ENCODE measurements around the gene MPST. TPM values are rescaled to one million over a fixed set of nuclear protein-coding genes. Genes with fewer than 3 reads are reported as not detected.

The MPST gene
- total RNA-seq, 5 donors from 2014 or later (not counting 1 experiment from before 2014, with no cell fraction given), result 2.4 to 10.7 (median 7.1) TPM

DNA sequence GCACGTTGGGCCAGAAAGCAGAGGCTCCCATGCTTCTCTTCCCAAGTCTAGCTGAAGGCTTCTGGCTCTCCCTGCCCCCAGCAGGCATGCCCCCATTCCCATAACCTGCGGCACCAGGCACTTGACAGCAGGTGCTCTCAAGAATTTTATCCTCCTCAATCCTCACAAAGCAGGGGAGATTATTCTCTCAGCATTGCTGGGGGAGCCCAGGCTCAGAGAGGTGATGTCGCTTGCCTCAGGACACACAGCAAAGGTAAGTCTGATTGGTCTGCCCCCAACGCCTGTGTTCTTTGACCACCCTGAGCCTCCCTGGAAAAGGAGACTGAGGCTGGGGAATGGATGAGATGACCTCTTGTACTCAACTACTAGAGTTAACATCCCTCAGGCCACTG is 5.1 kb upstream of the MPST start:
- no peak overlapping the region for H3K27ac Mint-ChIP-seq
- no peaks in the 10 kb centered on the region for H3K36me3 ChIP-seq (ENCODE audit: control insufficient read depth in 2 of 2, extremely low read depth in 1 of 2, insufficient read depth in 1 of 2, low read length in 1 of 2)
- DNase-seq (no peak), ATAC-seq (replicated peaks in 1 of 4) (no peak)
- no peak overlapping the region for H3K4me3 ChIP-seq (ENCODE audit: control insufficient read depth in 1 of 2, extremely low read depth in 1 of 2, low read length in 1 of 2)
- ChIA-PET CTCF (no interaction called here), POLR2A (no interaction called here)
- no peaks in the 10 kb centered on the region for H3K9me3 Mint-ChIP-seq
- H3K4me1 ChIP-seq (ENCODE audit: control insufficient read depth in 1 of 2, extremely low read depth in 1 of 2, insufficient read depth in 2 of 2, low read length in 2 of 2), result peaks cover 0 to 8% of the 10 kb centered on the region in 2 experiments
- peaks cover 1 to 3% of the 10 kb centered on the region in 2 donors for H3K27me3 Mint-ChIP-seq
- H3K27me3 ChIP-seq (replicated peaks in 1 of 2; ENCODE audit: control insufficient read depth in 2 of 2, extremely low read depth in 1 of 2, insufficient read depth in 2 of 2, low read length in 1 of 2), result peaks cover 0 to 19% of the 10 kb centered on the region in 2 experiments
- H3K36me3 Mint-ChIP-seq, result no peaks in the 10 kb centered on the region
- no peak overlapping the region for H3K4me3 Mint-ChIP-seq
- H3K27ac ChIP-seq (ENCODE audit: low read length), result no peak overlapping the region
- H3K4me1 Mint-ChIP-seq, result peaks cover 2 to 4% (median 3%) of the 10 kb centered on the region in 3 donors
- 74% methylated on average over 3 of the region's 4 CpGs for WGBS (ENCODE audit: insufficient coverage)
- H3K9me3 ChIP-seq, result no peaks in the 10 kb centered on the region

- H3K36me3 ChIP-seq (ENCODE audit: control insufficient read depth in 2 of 2, extremely low read depth in 1 of 2, insufficient read depth in 1 of 2, low read length in 1 of 2), result no peaks in the 10 kb centered on the region
- H3K4me1 Mint-ChIP-seq, result peaks cover 4 to 5% (median 5%) of the 10 kb centered on the region in 3 donors
- H3K27ac ChIP-seq (ENCODE audit: low read length), result no peak overlapping the region
- H3K27ac Mint-ChIP-seq, result no peak overlapping the region
- no peak for DNase-seq
- H3K4me3 ChIP-seq (ENCODE audit: control insufficient read depth in 1 of 2, extremely low read depth in 1 of 2, low read length in 1 of 2), result no peak overlapping the region
- POLR2A ChIA-PET, result no interaction called here
- no peaks in the 10 kb centered on the region for H3K9me3 ChIP-seq
- WGBS (ENCODE audit: insufficient coverage), result 98% methylated on average over 9 of the region's 12 CpGs
- H3K9me3 Mint-ChIP-seq, result no peaks in the 10 kb centered on the region
- H3K27me3 ChIP-seq (replicated peaks in 1 of 2; ENCODE audit: control insufficient read depth in 2 of 2, extremely low read depth in 1 of 2, insufficient read depth in 2 of 2, low read length in 1 of 2), result peaks cover 0 to 19% of the 10 kb centered on the region in 2 experiments
- ATAC-seq (replicated peaks in 1 of 4), result no peak
- H3K4me1 ChIP-seq (ENCODE audit: control insufficient read depth in 1 of 2, extremely low read depth in 1 of 2, insufficient read depth in 2 of 2, low read length in 2 of 2), result peaks cover 0 to 10% of the 10 kb centered on the region in 2 experiments
- CTCF ChIA-PET, result no interaction called here
- H3K36me3 Mint-ChIP-seq, result no peaks in the 10 kb centered on the region
- H3K4me3 Mint-ChIP-seq, result no peak overlapping the region
- H3K27me3 Mint-ChIP-seq, result peaks cover 0 to 4% of the 10 kb centered on the region in 2 donors
These were observed 4.5 kb upstream of the MPST start for GRCh38 chr22:37014835-37015586.

DNA sequence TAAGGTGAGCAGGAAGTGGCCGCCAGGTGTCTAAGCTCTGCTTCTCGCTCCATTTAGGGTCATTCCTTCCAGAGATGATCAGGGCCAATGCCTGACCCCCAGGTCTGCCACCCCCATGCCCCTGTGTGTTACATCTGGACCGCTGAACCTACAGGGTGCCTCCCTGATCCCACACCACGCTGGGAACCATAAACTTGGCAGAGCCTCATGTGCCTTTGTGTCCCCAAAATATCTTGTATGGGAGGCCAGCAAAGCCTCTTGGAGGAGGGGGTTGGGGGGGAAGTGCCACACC is 4.0 kb upstream of the MPST start:
- no peaks in the 10 kb centered on the region for H3K9me3 ChIP-seq
- H3K4me1 ChIP-seq (ENCODE audit: control insufficient read depth in 1 of 2, extremely low read depth in 1 of 2, insufficient read depth in 2 of 2, low read length in 2 of 2), result peaks cover 0 to 16% of the 10 kb centered on the region in 2 experiments
- no peaks in the 10 kb centered on the region for H3K9me3 Mint-ChIP-seq
- no peaks in the 10 kb centered on the region for H3K36me3 Mint-ChIP-seq
- peaks cover 0 to 19% of the 10 kb centered on the region in 2 experiments for H3K27me3 ChIP-seq (replicated peaks in 1 of 2; ENCODE audit: control insufficient read depth in 2 of 2, extremely low read depth in 1 of 2, insufficient read depth in 2 of 2, low read length in 1 of 2)
- peaks cover 4 to 10% (median 6%) of the 10 kb centered on the region in 3 donors for H3K4me1 Mint-ChIP-seq
- no peak overlapping the region for H3K4me3 Mint-ChIP-seq
- H3K27ac Mint-ChIP-seq, result no peak overlapping the region
- H3K4me3 ChIP-seq (ENCODE audit: control insufficient read depth in 1 of 2, extremely low read depth in 1 of 2, low read length in 1 of 2), result no peak overlapping the region
- no peaks in the 10 kb centered on the region for H3K36me3 ChIP-seq (ENCODE audit: control insufficient read depth in 2 of 2, extremely low read depth in 1 of 2, insufficient read depth in 1 of 2, low read length in 1 of 2)
- CTCF ChIA-PET, result no interaction called here
- POLR2A ChIA-PET, result no interaction called here
- WGBS (ENCODE audit: insufficient coverage), result 82% methylated on average over 3 of the region's 4 CpGs
- no peak for DNase-seq
- no peak for ATAC-seq (replicated peaks in 1 of 4)
- H3K27ac ChIP-seq (ENCODE audit: low read length), result no peak overlapping the region
- peaks cover 0 to 6% of the 10 kb centered on the region in 2 donors for H3K27me3 Mint-ChIP-seq

DNA sequence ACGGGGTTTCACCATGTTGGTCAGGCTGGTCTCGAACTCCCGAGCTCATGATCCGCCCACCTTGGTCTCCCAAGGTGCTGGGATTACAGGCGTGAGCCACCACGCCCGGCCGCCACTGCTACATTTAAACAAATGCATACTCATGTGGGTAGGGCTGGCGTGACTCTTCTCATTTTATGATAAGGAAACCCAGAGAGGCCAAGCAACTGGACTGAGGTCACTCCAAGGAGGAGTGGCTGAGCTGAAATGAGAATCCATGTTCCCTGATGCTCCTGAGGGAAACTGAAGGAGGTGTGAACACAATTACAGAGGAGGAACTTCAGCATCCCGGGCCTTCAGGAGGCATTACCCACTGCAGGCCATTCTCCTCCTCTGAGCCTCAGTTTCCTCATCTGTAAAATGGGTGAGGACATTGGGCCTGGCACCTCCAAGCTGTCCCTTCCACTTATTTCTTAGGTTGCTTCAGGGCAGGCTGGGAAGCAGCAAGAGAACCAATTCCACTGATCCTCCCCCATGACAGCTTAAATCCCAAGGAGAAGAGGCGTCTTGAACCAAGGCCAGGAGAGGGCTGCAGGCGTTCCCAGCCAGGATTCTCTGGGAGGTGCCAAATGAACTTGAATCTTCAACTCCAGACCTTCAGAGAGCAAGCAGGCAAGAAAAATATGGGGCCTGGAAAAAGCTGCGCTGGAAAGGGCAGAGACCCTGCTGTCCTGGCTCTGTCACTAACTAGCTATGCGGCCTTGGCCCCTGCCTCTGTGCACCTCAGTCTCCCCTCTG is 3.2 kb upstream of the MPST start:
- 96% methylated on average over 7 of the region's 14 CpGs for WGBS (ENCODE audit: insufficient coverage)
- no peaks in the 10 kb centered on the region for H3K36me3 ChIP-seq (ENCODE audit: control insufficient read depth in 2 of 2, extremely low read depth in 1 of 2, insufficient read depth in 1 of 2, low read length in 1 of 2)
- POLR2A ChIA-PET, result no interaction called here
- Mint-ChIP-seq H3K36me3 (no peaks in the 10 kb centered on the region), H3K9me3 (no peaks in the 10 kb centered on the region), H3K27ac (no peak overlapping the region), H3K4me1 (peaks cover 4 to 11% (median 6%) of the 10 kb centered on the region in 3 donors), H3K27me3 (peaks cover 0 to 7% of the 10 kb centered on the region in 2 donors), H3K4me3 (no peak overlapping the region)
- no peaks in the 10 kb centered on the region for H3K9me3 ChIP-seq
- ATAC-seq (replicated peaks in 1 of 4) (no peak), DNase-seq (no peak)
- CTCF ChIA-PET, result interaction anchor here in 1 of 2 donors (0.6 kb wide), 1 partner anchor 12 kb away, joined by 3 read pairs; no protein-coding TSS in a partner anchor
- peaks cover 0 to 22% of the 10 kb centered on the region in 2 experiments for H3K4me1 ChIP-seq (ENCODE audit: control insufficient read depth in 1 of 2, extremely low read depth in 1 of 2, insufficient read depth in 2 of 2, low read length in 2 of 2)
- H3K27ac ChIP-seq (ENCODE audit: low read length), result no peak overlapping the region
- H3K4me3 ChIP-seq (ENCODE audit: control insufficient read depth in 1 of 2, extremely low read depth in 1 of 2, low read length in 1 of 2), result no peak overlapping the region
- H3K27me3 ChIP-seq (replicated peaks in 1 of 2; ENCODE audit: control insufficient read depth in 2 of 2, extremely low read depth in 1 of 2, insufficient read depth in 2 of 2, low read length in 1 of 2), result peaks cover 0 to 22% of the 10 kb centered on the region in 2 experiments

- no peak for ATAC-seq (replicated peaks in 1 of 4)
- 100% methylated on average over 10 of the region's 10 CpGs for WGBS (ENCODE audit: insufficient coverage)
- no peaks in the 10 kb centered on the region for H3K9me3 ChIP-seq
- CTCF ChIA-PET, result interaction anchor here (0.6 kb wide), 2 partner anchors 9 to 13 kb away, joined by 3 to 12 read pairs; no protein-coding TSS in a partner anchor
- H3K9me3 Mint-ChIP-seq, result no peaks in the 10 kb centered on the region
- H3K36me3 Mint-ChIP-seq, result no peaks in the 10 kb centered on the region
- H3K4me3 ChIP-seq (ENCODE audit: control insufficient read depth in 1 of 2, extremely low read depth in 1 of 2, low read length in 1 of 2), result no peak overlapping the region
- H3K27me3 Mint-ChIP-seq, result peaks cover 4 to 9% of the 10 kb centered on the region in 2 donors
- no peak overlapping the region for H3K27ac ChIP-seq (ENCODE audit: low read length)
- H3K36me3 ChIP-seq (ENCODE audit: control insufficient read depth in 2 of 2, extremely low read depth in 1 of 2, insufficient read depth in 1 of 2, low read length in 1 of 2), result no peaks in the 10 kb centered on the region
- DNase-seq, result no peak
- H3K4me1 Mint-ChIP-seq, result peaks cover 4 to 16% (median 6%) of the 10 kb centered on the region in 3 donors
- peaks cover 0 to 22% of the 10 kb centered on the region in 2 experiments for H3K27me3 ChIP-seq (replicated peaks in 1 of 2; ENCODE audit: control insufficient read depth in 2 of 2, extremely low read depth in 1 of 2, insufficient read depth in 2 of 2, low read length in 1 of 2)
- peaks cover 0 to 27% of the 10 kb centered on the region in 2 experiments for H3K4me1 ChIP-seq (ENCODE audit: control insufficient read depth in 1 of 2, extremely low read depth in 1 of 2, insufficient read depth in 2 of 2, low read length in 2 of 2)
- no peak overlapping the region for H3K27ac Mint-ChIP-seq
- peak overlapping the region in 1 of 3 donors; percentile 70 for H3K4me3 Mint-ChIP-seq
- POLR2A ChIA-PET, result interaction anchor here in 1 of 2 donors (0.6 kb wide), 1 partner anchor 123 kb away, joined by 4 read pairs; no protein-coding TSS in a partner anchor
These were observed 2.2 kb upstream of the MPST start for GRCh38 chr22:37017356-37017755.

DNA sequence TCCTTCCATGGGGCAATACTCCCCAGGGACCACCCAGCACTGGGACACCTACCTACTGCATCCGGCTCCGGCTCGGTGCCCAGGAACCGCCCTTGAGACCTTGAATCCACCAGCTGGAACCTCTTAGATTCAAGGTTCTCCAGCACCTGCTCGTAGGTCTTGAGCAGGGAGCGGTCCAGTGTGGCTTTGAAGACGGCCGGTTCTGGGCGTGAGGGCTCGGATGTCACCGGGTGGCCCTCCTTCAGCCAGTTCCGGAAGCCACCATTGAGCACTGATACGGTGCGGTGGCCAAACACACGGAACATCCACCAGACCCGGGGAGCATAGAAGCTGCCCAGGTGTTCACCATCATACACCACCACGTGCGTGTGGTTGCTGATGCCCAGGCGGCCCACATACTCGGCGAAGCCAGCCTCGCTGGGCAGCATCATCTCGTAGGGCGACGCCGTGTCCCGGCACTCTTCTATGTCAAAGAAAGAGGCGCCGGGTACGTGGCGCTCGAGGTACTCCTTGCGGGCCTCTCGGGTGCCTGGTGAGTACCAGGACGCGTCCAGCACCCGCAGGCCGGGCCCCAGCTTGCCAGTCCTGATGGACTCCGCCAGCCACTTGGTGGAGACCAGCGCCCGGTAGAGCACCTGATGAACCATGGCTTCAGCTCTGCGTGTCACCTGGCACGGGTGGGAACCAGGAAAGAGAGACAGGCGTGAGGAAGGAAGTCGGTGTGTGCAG is 1.3 kb upstream of the MPST start:
- H3K27ac Mint-ChIP-seq, result no peak overlapping the region
- no peaks in the 10 kb centered on the region for H3K36me3 ChIP-seq (ENCODE audit: control insufficient read depth in 2 of 2, extremely low read depth in 1 of 2, insufficient read depth in 1 of 2, low read length in 1 of 2)
- H3K27ac ChIP-seq (ENCODE audit: low read length), result no peak overlapping the region
- POLR2A ChIA-PET, result no interaction called here
- H3K9me3 Mint-ChIP-seq, result no peaks in the 10 kb centered on the region
- WGBS (ENCODE audit: insufficient coverage), result 93% methylated on average over 44 of the region's 45 CpGs
- H3K4me3 ChIP-seq (ENCODE audit: control insufficient read depth in 1 of 2, extremely low read depth in 1 of 2, low read length in 1 of 2), result no peak overlapping the region
- no peaks in the 10 kb centered on the region for H3K36me3 Mint-ChIP-seq
- peak overlapping the region; percentile 70 to 77 (median 73) for H3K4me3 Mint-ChIP-seq
- H3K4me1 ChIP-seq (ENCODE audit: control insufficient read depth in 1 of 2, extremely low read depth in 1 of 2, insufficient read depth in 2 of 2, low read length in 2 of 2), result peaks cover 0 to 27% of the 10 kb centered on the region in 2 experiments
- ATAC-seq (replicated peaks in 1 of 4) (no peak), DNase-seq (no peak)
- no peaks in the 10 kb centered on the region for H3K9me3 ChIP-seq
- peaks cover 4 to 9% of the 10 kb centered on the region in 2 donors for H3K27me3 Mint-ChIP-seq
- CTCF ChIA-PET, result no interaction called here
- peaks cover 0 to 27% of the 10 kb centered on the region in 2 experiments for H3K27me3 ChIP-seq (replicated peaks in 1 of 2; ENCODE audit: control insufficient read depth in 2 of 2, extremely low read depth in 1 of 2, insufficient read depth in 2 of 2, low read length in 1 of 2)
- peaks cover 4 to 16% (median 6%) of the 10 kb centered on the region in 3 donors for H3K4me1 Mint-ChIP-seq

Data from T-cell (primary cell).